ENCODE measurements around the gene SPATA17. TPM values are rescaled to one million over a fixed set of nuclear protein-coding genes. Genes with fewer than 3 reads are reported as not detected.

The SPATA17 gene
- total and polyA plus RNA-seq, 4 donors: 0.32 to 0.59 TPM; not detected in 2

DNA sequence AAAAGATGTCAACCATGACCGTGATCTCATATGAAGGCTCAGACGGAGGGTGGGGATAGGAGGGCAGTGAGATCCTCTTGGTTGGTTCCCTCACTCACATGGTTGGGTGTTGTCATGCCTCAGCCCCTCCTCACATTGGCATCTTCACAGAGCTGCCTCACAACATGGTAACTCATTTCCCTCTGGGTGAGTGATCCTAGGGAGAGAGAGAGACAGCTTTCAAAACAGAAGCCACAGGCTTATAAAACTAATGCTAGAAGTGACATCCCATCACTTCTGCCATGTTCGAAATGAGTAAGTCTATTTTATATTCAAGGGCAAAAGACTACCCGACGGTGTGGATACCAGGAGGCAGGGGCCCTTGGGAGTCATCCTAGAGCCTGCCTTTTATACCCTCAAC is 145.5 kb downstream of the SPATA17 start:
- no peaks in the 10 kb centered on the region for H3K36me3 ChIP-seq (ENCODE audit: control insufficient read depth in 1 of 2, insufficient read depth in 2 of 2, low read length in 1 of 2)
- ATAC-seq (ENCODE audit: low FRiP score): no peak
- no peaks in the 10 kb centered on the region for H3K27me3 ChIP-seq (ENCODE audit: control insufficient read depth in 1 of 2, insufficient read depth in 2 of 2, low read length in 1 of 2)
- no peak overlapping the region for H3K27ac ChIP-seq (ENCODE audit: low read depth in 1 of 2, low read length in 2 of 2)
- DNase-seq: no peak
- H3K4me1 ChIP-seq (ENCODE audit: control insufficient read depth in 1 of 2, insufficient read depth in 2 of 2, low read length in 2 of 2): no peaks in the 10 kb centered on the region
- intact Hi-C loops (cut with DNase I): no loop called here
- no peak overlapping the region for H3K4me3 ChIP-seq (ENCODE audit: low read length in 2 of 2)
- WGBS, 2 donors: 91 to 94% methylated on average over 5 of the region's 5 CpGs
- no peaks in the 10 kb centered on the region for H3K9me3 ChIP-seq (ENCODE audit: control insufficient read depth, low read length)

DNA sequence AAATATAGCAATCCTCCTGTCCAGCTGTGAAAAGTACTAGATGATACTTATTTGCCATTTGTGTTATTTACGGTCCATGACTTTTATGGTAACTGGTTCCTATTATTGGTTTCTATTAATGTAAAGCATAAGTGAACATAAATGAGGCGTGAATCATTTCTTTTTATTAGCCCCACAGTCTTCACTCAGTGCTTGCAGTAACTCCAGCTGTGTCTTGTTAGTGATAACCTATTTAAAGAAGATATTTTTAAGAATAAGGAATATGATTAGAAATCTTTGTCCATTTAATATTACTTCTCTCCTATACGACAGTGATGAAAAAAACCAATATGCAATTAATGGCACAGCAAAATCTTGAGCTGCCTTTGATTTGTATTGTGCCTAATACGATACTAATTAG is 149.9 kb downstream of the SPATA17 start:
- WGBS, 2 donors: 79 to 87% methylated on average over 4 of the region's 4 CpGs
- Histone ChIP-seq H3K4me1 (ENCODE audit: control insufficient read depth in 1 of 2, insufficient read depth in 2 of 2, low read length in 2 of 2) (no peaks in the 10 kb centered on the region), H3K27ac (ENCODE audit: low read depth in 1 of 2, low read length in 2 of 2) (no peak overlapping the region), H3K9me3 (ENCODE audit: control insufficient read depth, low read length) (peaks cover 1% of the 10 kb centered on the region), H3K4me3 (ENCODE audit: low read length in 2 of 2) (no peak overlapping the region), H3K27me3 (ENCODE audit: control insufficient read depth in 1 of 2, insufficient read depth in 2 of 2, low read length in 1 of 2) (no peaks in the 10 kb centered on the region), H3K36me3 (ENCODE audit: control insufficient read depth in 1 of 2, insufficient read depth in 2 of 2, low read length in 1 of 2) (no peaks in the 10 kb centered on the region)
- ATAC-seq (ENCODE audit: low FRiP score) (no peak), DNase-seq (no peak)
- intact Hi-C loops (cut with DNase I): no loop called here

DNA sequence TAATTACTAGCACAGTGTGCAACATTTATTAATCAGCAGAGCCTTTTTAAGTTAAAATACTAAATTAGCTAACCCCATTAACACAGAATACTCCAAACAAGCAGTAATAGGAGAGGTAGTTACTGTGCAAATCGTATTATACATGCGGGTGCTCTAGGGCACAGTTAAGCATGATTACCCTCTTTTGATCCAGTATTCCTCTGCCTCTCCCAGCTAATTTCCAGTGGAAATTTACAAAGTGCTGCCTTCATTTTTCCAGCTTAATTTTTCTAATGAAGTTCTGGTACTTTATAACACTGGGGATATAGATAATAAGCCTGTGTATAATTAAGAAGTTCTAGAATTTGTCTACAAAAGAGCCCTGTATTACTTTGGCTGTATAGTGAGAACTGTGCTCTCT is 159.9 kb downstream of the SPATA17 start:
- DNase-seq (no peak), ATAC-seq (ENCODE audit: low FRiP score) (no peak)
- WGBS, 2 donors: 89 to 91% methylated on average over 2 of the region's 2 CpGs
- H3K27ac ChIP-seq (ENCODE audit: low read depth in 1 of 2, low read length in 2 of 2): no peak overlapping the region
- no peak overlapping the region for H3K4me3 ChIP-seq (ENCODE audit: low read length in 2 of 2)
- no peaks in the 10 kb centered on the region for H3K9me3 ChIP-seq (ENCODE audit: control insufficient read depth, low read length)
- no peaks in the 10 kb centered on the region for H3K4me1 ChIP-seq (ENCODE audit: control insufficient read depth in 1 of 2, insufficient read depth in 2 of 2, low read length in 2 of 2)
- no peaks in the 10 kb centered on the region for H3K27me3 ChIP-seq (ENCODE audit: control insufficient read depth in 1 of 2, insufficient read depth in 2 of 2, low read length in 1 of 2)
- H3K36me3 ChIP-seq (ENCODE audit: control insufficient read depth in 1 of 2, insufficient read depth in 2 of 2, low read length in 1 of 2): no peaks in the 10 kb centered on the region
- intact Hi-C loops (cut with DNase I): no loop called here

DNA sequence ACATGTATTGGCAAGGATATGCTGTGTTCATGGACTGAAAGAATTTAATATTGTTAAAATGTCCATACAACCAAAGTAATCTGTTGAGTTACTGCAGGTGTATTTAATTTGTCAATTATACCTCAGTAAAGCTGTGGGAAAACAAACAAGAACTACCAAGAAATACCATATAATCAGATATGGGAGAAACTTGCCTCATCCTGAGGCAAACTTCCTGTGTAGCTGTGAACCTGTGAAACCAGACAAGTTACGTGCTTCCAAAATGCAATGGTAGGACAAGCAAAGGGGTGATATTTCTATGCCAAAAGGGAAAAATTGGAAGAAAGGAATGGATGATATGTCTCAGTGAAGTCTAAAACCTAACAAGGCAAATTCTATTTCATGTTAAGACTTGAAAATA is 174.6 kb downstream of the SPATA17 start:
- Histone ChIP-seq H3K9me3 (ENCODE audit: control insufficient read depth, low read length) (peaks cover 1% of the 10 kb centered on the region), H3K27me3 (ENCODE audit: control insufficient read depth in 1 of 2, insufficient read depth in 2 of 2, low read length in 1 of 2) (no peaks in the 10 kb centered on the region), H3K4me1 (ENCODE audit: control insufficient read depth in 1 of 2, insufficient read depth in 2 of 2, low read length in 2 of 2) (no peaks in the 10 kb centered on the region), H3K4me3 (ENCODE audit: low read length in 2 of 2) (no peak overlapping the region), H3K36me3 (ENCODE audit: control insufficient read depth in 1 of 2, insufficient read depth in 2 of 2, low read length in 1 of 2) (no peaks in the 10 kb centered on the region), H3K27ac (ENCODE audit: low read depth in 1 of 2, low read length in 2 of 2) (no peak overlapping the region)
- intact Hi-C loops (cut with DNase I): no loop called here
- ATAC-seq (ENCODE audit: low FRiP score): no peak
- 81 to 86% methylated on average over 1 of the region's 1 CpG for WGBS, 2 donors
- no peak for DNase-seq

DNA sequence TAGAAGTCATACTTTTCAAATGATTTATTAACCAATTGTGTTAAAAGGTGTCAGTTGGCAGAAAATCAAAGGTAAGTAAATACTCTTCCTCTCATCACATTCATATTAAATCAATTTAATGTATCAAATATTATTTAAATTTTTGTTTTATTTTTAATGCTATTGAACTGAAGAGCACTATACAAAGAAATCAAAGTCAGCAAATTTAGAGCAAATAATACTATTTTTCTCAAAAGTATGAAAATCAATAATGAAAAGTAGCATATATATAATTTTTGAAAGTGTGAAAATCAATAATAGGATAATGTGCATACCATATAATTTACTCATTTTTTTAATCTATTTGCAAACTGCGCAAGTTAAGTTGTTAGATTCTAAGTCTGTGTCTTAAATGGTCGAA is 181.0 kb downstream of the SPATA17 start:
- Histone ChIP-seq H3K27me3 (ENCODE audit: control insufficient read depth in 1 of 2, insufficient read depth in 2 of 2, low read length in 1 of 2) (no peaks in the 10 kb centered on the region), H3K9me3 (ENCODE audit: control insufficient read depth, low read length) (no peaks in the 10 kb centered on the region), H3K27ac (ENCODE audit: low read depth in 1 of 2, low read length in 2 of 2) (no peak overlapping the region), H3K36me3 (ENCODE audit: control insufficient read depth in 1 of 2, insufficient read depth in 2 of 2, low read length in 1 of 2) (no peaks in the 10 kb centered on the region), H3K4me3 (ENCODE audit: low read length in 2 of 2) (no peak overlapping the region), H3K4me1 (ENCODE audit: control insufficient read depth in 1 of 2, insufficient read depth in 2 of 2, low read length in 2 of 2) (no peaks in the 10 kb centered on the region)
- 95 to 97% methylated on average over 2 of the region's 2 CpGs for WGBS, 2 donors
- ATAC-seq (ENCODE audit: low FRiP score): no peak
- no peak for DNase-seq
- intact Hi-C loops (cut with DNase I): no loop called here

DNA sequence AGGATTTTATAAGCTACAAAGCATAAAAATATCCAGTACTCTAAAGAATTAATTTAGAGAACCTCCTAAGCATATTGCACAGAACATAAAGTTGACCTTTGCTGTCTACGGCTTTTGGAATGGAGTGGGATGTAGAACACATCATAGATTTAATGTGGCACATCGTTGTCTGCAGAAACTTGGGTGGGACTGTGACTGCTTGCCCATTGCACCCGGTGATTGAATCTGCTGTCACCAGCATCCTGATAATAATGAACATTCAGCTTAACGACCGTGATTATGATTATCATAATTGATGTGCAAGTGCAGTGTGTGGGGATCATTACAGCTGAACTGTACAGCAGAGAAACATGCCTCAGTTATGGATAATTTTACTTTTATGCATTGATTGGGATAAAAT is 181.9 kb downstream of the SPATA17 start:
- WGBS, 2 donors: 79 to 80% methylated on average over 5 of the region's 5 CpGs
- Histone ChIP-seq H3K27ac (ENCODE audit: low read depth in 1 of 2, low read length in 2 of 2) (no peak overlapping the region), H3K4me3 (ENCODE audit: low read length in 2 of 2) (no peak overlapping the region), H3K36me3 (ENCODE audit: control insufficient read depth in 1 of 2, insufficient read depth in 2 of 2, low read length in 1 of 2) (no peaks in the 10 kb centered on the region), H3K9me3 (ENCODE audit: control insufficient read depth, low read length) (no peaks in the 10 kb centered on the region), H3K27me3 (ENCODE audit: control insufficient read depth in 1 of 2, insufficient read depth in 2 of 2, low read length in 1 of 2) (no peaks in the 10 kb centered on the region), H3K4me1 (ENCODE audit: control insufficient read depth in 1 of 2, insufficient read depth in 2 of 2, low read length in 2 of 2) (no peaks in the 10 kb centered on the region)
- intact Hi-C loops (cut with DNase I): no loop called here
- no peak for DNase-seq
- no peak for ATAC-seq (ENCODE audit: low FRiP score)

DNA sequence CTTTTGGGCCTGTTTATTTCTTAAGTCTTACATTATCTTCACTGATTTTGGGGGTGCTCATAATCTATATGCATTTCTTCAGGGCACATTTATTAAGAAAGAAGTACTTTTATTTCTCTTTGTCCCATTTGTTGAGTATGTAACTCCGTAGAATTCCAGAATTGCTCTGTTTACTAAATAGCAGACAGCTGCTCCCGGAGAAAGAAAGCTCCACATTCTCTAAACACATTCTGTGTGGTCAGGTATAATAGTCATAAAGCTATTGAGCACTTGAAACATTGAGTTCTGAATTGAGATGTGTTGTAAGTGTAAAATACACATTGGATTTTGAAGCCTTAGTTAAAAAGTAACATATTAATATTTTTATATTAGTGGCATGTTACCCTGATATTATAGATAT is 206.5 kb downstream of the SPATA17 start:
- H3K9me3 ChIP-seq (ENCODE audit: control insufficient read depth, low read length): no peaks in the 10 kb centered on the region
- H3K36me3 ChIP-seq (ENCODE audit: control insufficient read depth in 1 of 2, insufficient read depth in 2 of 2, low read length in 1 of 2): no peaks in the 10 kb centered on the region
- no peak overlapping the region for H3K27ac ChIP-seq (ENCODE audit: low read depth in 1 of 2, low read length in 2 of 2)
- no peaks in the 10 kb centered on the region for H3K4me1 ChIP-seq (ENCODE audit: control insufficient read depth in 1 of 2, insufficient read depth in 2 of 2, low read length in 2 of 2)
- DNase-seq (no peak), ATAC-seq (ENCODE audit: low FRiP score) (no peak)
- H3K27me3 ChIP-seq (ENCODE audit: control insufficient read depth in 1 of 2, insufficient read depth in 2 of 2, low read length in 1 of 2): no peaks in the 10 kb centered on the region
- no peak overlapping the region for H3K4me3 ChIP-seq (ENCODE audit: low read length in 2 of 2)
- WGBS, 2 donors: 93 to 98% methylated on average over 2 of the region's 2 CpGs
- intact Hi-C loops (cut with DNase I): no loop called here

DNA sequence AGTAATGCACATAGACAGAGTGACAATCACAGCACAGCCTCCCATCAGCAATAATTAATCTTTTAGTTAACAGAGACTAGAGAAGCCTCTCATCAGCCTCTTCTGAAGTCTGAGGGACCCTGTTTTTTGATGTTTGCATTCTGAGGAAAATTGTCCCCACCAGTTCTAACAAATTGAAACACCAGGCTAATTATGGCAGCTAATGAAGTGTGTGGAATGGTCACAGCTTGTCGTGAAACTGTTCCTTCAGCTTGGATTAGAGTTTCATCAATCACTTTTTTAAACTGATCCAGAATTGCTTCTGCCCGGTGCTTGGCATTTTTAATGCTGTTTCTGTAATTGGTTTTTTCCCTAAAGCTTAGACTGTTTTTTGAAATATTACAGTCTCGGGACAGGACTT is 208.0 kb downstream of the SPATA17 start:
- no peak for ATAC-seq (ENCODE audit: low FRiP score)
- H3K27me3 ChIP-seq (ENCODE audit: control insufficient read depth in 1 of 2, insufficient read depth in 2 of 2, low read length in 1 of 2): no peaks in the 10 kb centered on the region

DNA sequence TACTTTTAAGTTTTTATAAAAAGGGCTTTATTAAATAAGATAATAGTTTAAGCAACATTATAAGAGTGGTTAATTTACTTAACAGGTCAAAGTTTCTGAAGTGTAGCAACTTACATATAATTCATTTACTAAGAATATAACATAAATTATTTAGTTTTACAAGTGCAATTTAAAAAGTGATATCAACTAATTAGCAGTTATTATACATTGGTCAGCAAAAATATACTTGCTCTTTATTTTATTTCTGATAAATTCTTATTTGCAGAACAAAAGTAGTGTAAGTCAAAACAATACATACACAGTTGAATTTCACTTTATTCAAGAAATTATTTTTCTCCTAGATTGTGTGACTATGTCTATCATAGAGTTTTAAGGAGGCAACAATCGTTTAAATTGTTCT is 215.6 kb downstream of the SPATA17 start:
- no peaks in the 10 kb centered on the region for H3K27me3 ChIP-seq (ENCODE audit: control insufficient read depth in 1 of 2, insufficient read depth in 2 of 2, low read length in 1 of 2)
- 81 to 86% methylated on average over 1 of the region's 1 CpG for WGBS, 2 donors
- intact Hi-C loops (cut with DNase I): no loop called here
- H3K4me3 ChIP-seq (ENCODE audit: low read length in 2 of 2): no peak overlapping the region
- H3K27ac ChIP-seq (ENCODE audit: low read depth in 1 of 2, low read length in 2 of 2): no peak overlapping the region
- H3K36me3 ChIP-seq (ENCODE audit: control insufficient read depth in 1 of 2, insufficient read depth in 2 of 2, low read length in 1 of 2): no peaks in the 10 kb centered on the region
- ATAC-seq (ENCODE audit: low FRiP score) (no peak), DNase-seq (no peak)
- H3K4me1 ChIP-seq (ENCODE audit: control insufficient read depth in 1 of 2, insufficient read depth in 2 of 2, low read length in 2 of 2): no peaks in the 10 kb centered on the region
- no peaks in the 10 kb centered on the region for H3K9me3 ChIP-seq (ENCODE audit: control insufficient read depth, low read length)

More for the DNA sequence above, 208.0 kb downstream of the SPATA17 start:
- intact Hi-C loops (cut with DNase I): no loop called here
- H3K27ac ChIP-seq (ENCODE audit: low read depth in 1 of 2, low read length in 2 of 2): no peak overlapping the region
- no peaks in the 10 kb centered on the region for H3K4me1 ChIP-seq (ENCODE audit: control insufficient read depth in 1 of 2, insufficient read depth in 2 of 2, low read length in 2 of 2)
- H3K36me3 ChIP-seq (ENCODE audit: control insufficient read depth in 1 of 2, insufficient read depth in 2 of 2, low read length in 1 of 2): no peaks in the 10 kb centered on the region
- no peaks in the 10 kb centered on the region for H3K9me3 ChIP-seq (ENCODE audit: control insufficient read depth, low read length)
- no peak overlapping the region for H3K4me3 ChIP-seq (ENCODE audit: low read length in 2 of 2)
- no peak for DNase-seq
- 91 to 93% methylated on average over 3 of the region's 3 CpGs for WGBS, 2 donors
